ENCODE measurements around the gene OR2S2. TPM values are rescaled to one million over a fixed set of nuclear protein-coding genes. Genes with fewer than 3 reads are reported as not detected.

Gene OR2S2
- total RNA-seq, 1 experiment from 2014 or later: not detected

DNA sequence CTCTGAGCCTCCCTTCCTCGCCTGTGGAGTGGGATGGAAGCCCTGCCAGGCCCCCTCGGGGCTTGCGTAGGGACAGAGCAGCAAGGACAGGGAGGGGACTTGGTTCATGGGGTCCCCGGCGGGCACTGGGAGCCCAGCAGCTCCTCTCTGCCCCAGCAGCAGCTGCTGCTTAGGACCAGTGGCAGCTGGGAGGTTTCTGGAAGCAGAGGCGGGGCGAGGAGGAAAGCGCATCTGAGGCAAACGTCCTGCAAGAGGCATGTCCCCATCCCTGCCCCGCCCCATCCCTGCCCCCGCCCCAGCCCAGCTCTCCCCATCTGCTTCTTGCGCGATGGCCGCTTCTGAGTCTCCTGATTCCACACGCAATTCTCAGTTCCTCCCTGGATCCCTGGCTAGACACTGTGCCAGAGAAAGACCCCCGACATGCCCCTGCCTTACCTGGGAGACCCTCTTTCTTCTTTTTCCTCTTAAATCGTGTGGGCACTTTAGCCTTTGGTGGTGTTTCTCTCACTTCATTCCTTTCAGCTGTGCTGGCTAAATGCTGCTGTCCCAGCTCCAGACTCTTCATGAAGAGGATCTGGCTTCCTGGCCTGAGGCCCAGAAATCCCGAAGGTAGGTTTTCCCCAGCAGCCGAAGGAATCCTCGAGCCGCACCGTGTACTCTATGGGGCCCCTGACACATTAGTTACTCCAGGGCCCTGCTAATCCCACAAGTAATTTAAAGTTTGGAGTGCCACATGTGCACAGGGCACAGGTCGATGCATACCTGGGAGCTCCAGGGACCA, 4.4 kb upstream of the OR2S2 start (continued):
- no peak for TF ChIP-seq TCF7 (CRISPR knock-in tag; IDR thresholded peaks at IDR 0.05; ENCODE audit: low read depth)
- no peak for TF ChIP-seq MYBL2 (CRISPR knock-in tag; IDR thresholded peaks at IDR 0.05)
- no peak for TF ChIP-seq ZNF219 (CRISPR knock-in tag; IDR thresholded peaks at IDR 0.05; ENCODE audit: borderline replicate concordance)
- TF ChIP-seq NFATC4 (CRISPR knock-in tag; IDR thresholded peaks at IDR 0.05): no peak

- ATAC-seq (no peak), DNase-seq (ENCODE audit: low spot score) (no peak)
- Mint-ChIP-seq H3K27ac (no peak overlapping the region), H3K27me3 (ENCODE audit: low read depth) (peaks cover 27% of the 10 kb centered on the region), H3K36me3 (no peaks in the 10 kb centered on the region), H3K9me3 (no peaks in the 10 kb centered on the region), H3K4me1 (peaks cover 10% of the 10 kb centered on the region), H3K4me3 (no peak overlapping the region)
- ChIA-PET CTCF (interaction anchor here (1.5 to 4.0 kb wide), 2 partner anchors 14 to 63 kb away, joined by 5 to 20 read pairs; no protein-coding TSS in a partner anchor), POLR2A (no interaction called here)
- no peak for TF ChIP-seq NFATC4 (CRISPR knock-in tag; IDR thresholded peaks at IDR 0.05)
- no peak for TF ChIP-seq ELF4 (CRISPR knock-in tag; IDR thresholded peaks at IDR 0.05; ENCODE audit: low read depth)
- no peak for TF ChIP-seq ZNF232 (CRISPR knock-in tag; IDR thresholded peaks at IDR 0.05)
Measured at GRCh38 chr9:35960039-35960655, 2.2 kb upstream of the OR2S2 start.

DNA sequence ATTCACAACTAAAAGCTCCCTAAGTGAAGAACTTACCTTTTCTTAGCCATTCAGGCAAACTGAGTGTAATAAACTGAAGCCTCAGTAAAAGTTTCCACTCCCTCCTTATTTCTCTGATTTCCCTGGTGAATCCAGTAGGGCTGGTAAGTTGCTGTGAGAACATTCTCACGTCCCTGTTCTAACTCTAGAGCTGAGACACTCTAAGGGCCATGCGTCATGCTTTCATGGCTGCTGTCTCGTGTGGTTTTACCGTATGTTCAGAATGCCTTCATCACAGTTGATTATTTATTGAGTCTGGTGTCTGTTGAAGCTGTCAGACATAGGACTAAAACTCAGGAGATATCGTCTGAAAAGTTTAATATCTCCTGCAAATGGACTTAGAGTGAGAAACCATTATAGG, 1.3 kb downstream of the OR2S2 start:
- Mint-ChIP-seq H3K4me1 (peaks cover 5% of the 10 kb centered on the region; the same call in 1 of the 2 replicates), H3K4me3 (no peak overlapping the region), H3K9me3 (no peaks in the 10 kb centered on the region), H3K27me3 (ENCODE audit: low read depth) (peaks cover 31% of the 10 kb centered on the region), H3K36me3 (no peaks in the 10 kb centered on the region), H3K27ac (no peak overlapping the region)
- ATAC-seq (no peak), DNase-seq (ENCODE audit: low spot score) (no peak)
- POLR2A ChIA-PET: no interaction called here
- CTCF ChIA-PET: interaction anchor here (0.9 to 3.8 kb wide), 4 partner anchors 11 to 166 kb away, joined by 3 to 56 read pairs (median 6); no protein-coding TSS in a partner anchor
- TF ChIP-seq IRF2 (CRISPR knock-in tag; IDR thresholded peaks at IDR 0.05; ENCODE audit: borderline replicate concordance, low read depth): no peak
- TF ChIP-seq, protein P1, sequence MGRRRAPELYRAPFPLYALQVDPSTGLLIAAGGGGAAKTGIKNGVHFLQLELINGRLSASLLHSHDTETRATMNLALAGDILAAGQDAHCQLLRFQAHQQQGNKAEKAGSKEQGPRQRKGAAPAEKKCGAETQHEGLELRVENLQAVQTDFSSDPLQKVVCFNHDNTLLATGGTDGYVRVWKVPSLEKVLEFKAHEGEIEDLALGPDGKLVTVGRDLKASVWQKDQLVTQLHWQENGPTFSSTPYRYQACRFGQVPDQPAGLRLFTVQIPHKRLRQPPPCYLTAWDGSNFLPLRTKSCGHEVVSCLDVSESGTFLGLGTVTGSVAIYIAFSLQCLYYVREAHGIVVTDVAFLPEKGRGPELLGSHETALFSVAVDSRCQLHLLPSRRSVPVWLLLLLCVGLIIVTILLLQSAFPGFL (CRISPR knock-in tag; IDR thresholded peaks at IDR 0.05; ENCODE audit: borderline replicate concordance): no peak
- TF ChIP-seq ZNF396 (CRISPR knock-in tag; IDR thresholded peaks at IDR 0.05; ENCODE audit: borderline replicate concordance): no peak
- no peak for TF ChIP-seq NR3C1 (CRISPR knock-in tag; conservative IDR thresholded peaks at IDR 0.05; ENCODE audit: low read depth)
- no peak for TF ChIP-seq ZNF416 (CRISPR knock-in tag; IDR thresholded peaks at IDR 0.05)
- no peak for TF ChIP-seq RELA (CRISPR knock-in tag; IDR thresholded peaks at IDR 0.05; ENCODE audit: borderline replicate concordance)
- no peak for TF ChIP-seq ZNF423 (CRISPR knock-in tag; IDR thresholded peaks at IDR 0.05)
- no peak for TF ChIP-seq ETV6 (CRISPR knock-in tag; IDR thresholded peaks at IDR 0.05)
- no peak for TF ChIP-seq ZBTB43 (CRISPR knock-in tag; IDR thresholded peaks at IDR 0.05)

GRCh38 chr9:35954942-35955546, 2.9 kb downstream of the OR2S2 start:
- peak; percentile 78 for TF ChIP-seq CTCF (IDR thresholded peaks at IDR 0.05)
- TF ChIP-seq, protein P2, sequence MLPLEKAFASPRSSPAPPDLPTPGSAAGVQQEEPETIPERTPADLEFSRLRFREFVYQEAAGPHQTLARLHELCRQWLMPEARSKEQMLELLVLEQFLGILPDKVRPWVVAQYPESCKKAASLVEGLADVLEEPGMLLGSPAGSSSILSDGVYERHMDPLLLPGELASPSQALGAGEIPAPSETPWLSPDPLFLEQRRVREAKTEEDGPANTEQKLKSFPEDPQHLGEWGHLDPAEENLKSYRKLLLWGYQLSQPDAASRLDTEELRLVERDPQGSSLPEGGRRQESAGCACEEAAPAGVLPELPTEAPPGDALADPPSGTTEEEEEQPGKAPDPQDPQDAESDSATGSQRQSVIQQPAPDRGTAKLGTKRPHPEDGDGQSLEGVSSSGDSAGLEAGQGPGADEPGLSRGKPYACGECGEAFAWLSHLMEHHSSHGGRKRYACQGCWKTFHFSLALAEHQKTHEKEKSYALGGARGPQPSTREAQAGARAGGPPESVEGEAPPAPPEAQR (CRISPR knock-in tag; IDR thresholded peaks at IDR 0.05): no peak
- no peak for TF ChIP-seq TCF7 (CRISPR knock-in tag; IDR thresholded peaks at IDR 0.05; ENCODE audit: low read depth)
- no peak for TF ChIP-seq ZNF416 (CRISPR knock-in tag; IDR thresholded peaks at IDR 0.05)
- no peak for TF ChIP-seq NFYB (CRISPR knock-in tag; conservative IDR thresholded peaks at IDR 0.05; ENCODE audit: low read depth)
- TF ChIP-seq, protein P3, sequence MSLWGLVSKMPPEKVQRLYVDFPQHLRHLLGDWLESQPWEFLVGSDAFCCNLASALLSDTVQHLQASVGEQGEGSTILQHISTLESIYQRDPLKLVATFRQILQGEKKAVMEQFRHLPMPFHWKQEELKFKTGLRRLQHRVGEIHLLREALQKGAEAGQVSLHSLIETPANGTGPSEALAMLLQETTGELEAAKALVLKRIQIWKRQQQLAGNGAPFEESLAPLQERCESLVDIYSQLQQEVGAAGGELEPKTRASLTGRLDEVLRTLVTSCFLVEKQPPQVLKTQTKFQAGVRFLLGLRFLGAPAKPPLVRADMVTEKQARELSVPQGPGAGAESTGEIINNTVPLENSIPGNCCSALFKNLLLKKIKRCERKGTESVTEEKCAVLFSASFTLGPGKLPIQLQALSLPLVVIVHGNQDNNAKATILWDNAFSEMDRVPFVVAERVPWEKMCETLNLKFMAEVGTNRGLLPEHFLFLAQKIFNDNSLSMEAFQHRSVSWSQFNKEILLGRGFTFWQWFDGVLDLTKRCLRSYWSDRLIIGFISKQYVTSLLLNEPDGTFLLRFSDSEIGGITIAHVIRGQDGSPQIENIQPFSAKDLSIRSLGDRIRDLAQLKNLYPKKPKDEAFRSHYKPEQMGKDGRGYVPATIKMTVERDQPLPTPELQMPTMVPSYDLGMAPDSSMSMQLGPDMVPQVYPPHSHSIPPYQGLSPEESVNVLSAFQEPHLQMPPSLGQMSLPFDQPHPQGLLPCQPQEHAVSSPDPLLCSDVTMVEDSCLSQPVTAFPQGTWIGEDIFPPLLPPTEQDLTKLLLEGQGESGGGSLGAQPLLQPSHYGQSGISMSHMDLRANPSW (CRISPR knock-in tag; conservative IDR thresholded peaks at IDR 0.05; ENCODE audit: low read depth): no peak
- Mint-ChIP-seq H3K27ac (no peak overlapping the region), H3K4me3 (no peak overlapping the region), H3K27me3 (ENCODE audit: low read depth) (peaks cover 24% of the 10 kb centered on the region), H3K4me1 (peaks cover 5% of the 10 kb centered on the region; the same call in 1 of the 2 replicates), H3K36me3 (no peaks in the 10 kb centered on the region), H3K9me3 (no peaks in the 10 kb centered on the region)
- DNase-seq (ENCODE audit: low spot score) (peak; percentile 43), ATAC-seq (peak; percentile 84)
- POLR2A ChIA-PET: no interaction called here
- CTCF ChIA-PET: interaction anchor here (0.6 to 3.8 kb wide), 38 partner anchors 8 to 374 kb away, joined by 3 to 56 read pairs (median 4); partner anchors contain the start of genes CLTA, RECK, SPAAR and TMEM8B

All from WTC11 (cell line).